ENCODE results near the gene ATP6V0B.

DNA sequence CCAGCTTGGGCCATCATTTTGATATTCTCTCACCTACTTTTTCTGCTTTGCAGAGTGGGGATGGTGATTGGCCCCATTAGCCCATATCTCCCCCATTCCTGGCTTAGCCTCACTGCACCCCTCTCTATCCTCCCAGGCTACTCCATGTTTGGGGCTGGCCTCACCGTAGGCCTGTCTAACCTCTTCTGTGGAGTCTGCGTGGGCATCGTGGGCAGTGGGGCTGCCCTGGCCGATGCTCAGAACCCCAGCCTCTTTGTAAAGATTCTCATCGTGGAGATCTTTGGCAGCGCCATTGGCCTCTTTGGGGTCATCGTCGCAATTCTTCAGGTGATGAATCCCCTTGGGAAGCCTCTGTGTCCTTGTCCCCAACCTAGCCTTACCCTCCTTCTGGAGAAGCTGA is 2.1 kb downstream of the ATP6V0B start:
- TF ChIP-seq, protein P1, sequence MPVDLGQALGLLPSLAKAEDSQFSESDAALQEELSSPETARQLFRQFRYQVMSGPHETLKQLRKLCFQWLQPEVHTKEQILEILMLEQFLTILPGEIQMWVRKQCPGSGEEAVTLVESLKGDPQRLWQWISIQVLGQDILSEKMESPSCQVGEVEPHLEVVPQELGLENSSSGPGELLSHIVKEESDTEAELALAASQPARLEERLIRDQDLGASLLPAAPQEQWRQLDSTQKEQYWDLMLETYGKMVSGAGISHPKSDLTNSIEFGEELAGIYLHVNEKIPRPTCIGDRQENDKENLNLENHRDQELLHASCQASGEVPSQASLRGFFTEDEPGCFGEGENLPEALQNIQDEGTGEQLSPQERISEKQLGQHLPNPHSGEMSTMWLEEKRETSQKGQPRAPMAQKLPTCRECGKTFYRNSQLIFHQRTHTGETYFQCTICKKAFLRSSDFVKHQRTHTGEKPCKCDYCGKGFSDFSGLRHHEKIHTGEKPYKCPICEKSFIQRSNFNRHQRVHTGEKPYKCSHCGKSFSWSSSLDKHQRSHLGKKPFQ (CRISPR knock-in tag; IDR thresholded peaks at IDR 0.05; ENCODE audit: insufficient replicate concordance): no peak
- TF ChIP-seq NFE2L1 (CRISPR knock-in tag; IDR thresholded peaks at IDR 0.05; ENCODE audit: borderline replicate concordance) (no peak), CCDC6 (CRISPR knock-in tag; IDR thresholded peaks at IDR 0.05) (no peak), SMC3 (IDR thresholded peaks at IDR 0.05; ENCODE audit: low read length) (no peak), SMYD3 (CRISPR knock-in tag; IDR thresholded peaks at IDR 0.05) (no peak), POLR2A (IDR thresholded peaks at IDR 0.05; ENCODE audit: insufficient read depth in 1 of 2, low read depth in 2 of 2, low read length in 2 of 2) (no peak), POLR2G (IDR thresholded peaks at IDR 0.05; ENCODE audit: low read depth, low read length) (no peak), ZFP90 (CRISPR knock-in tag; IDR thresholded peaks at IDR 0.05; ENCODE audit: borderline replicate concordance) (no peak)
- TF ChIP-seq, protein P2, sequence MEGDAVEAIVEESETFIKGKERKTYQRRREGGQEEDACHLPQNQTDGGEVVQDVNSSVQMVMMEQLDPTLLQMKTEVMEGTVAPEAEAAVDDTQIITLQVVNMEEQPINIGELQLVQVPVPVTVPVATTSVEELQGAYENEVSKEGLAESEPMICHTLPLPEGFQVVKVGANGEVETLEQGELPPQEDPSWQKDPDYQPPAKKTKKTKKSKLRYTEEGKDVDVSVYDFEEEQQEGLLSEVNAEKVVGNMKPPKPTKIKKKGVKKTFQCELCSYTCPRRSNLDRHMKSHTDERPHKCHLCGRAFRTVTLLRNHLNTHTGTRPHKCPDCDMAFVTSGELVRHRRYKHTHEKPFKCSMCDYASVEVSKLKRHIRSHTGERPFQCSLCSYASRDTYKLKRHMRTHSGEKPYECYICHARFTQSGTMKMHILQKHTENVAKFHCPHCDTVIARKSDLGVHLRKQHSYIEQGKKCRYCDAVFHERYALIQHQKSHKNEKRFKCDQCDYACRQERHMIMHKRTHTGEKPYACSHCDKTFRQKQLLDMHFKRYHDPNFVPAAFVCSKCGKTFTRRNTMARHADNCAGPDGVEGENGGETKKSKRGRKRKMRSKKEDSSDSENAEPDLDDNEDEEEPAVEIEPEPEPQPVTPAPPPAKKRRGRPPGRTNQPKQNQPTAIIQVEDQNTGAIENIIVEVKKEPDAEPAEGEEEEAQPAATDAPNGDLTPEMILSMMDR (CRISPR knock-in tag; IDR thresholded peaks at IDR 0.05): no peak

Data from HepG2 (cell line).